Prostate gland (tissue), 2 donors: Measurements from ENCODE around the gene CHRM2. TPM values are rescaled to one million over a fixed set of nuclear protein-coding genes. Genes with fewer than 3 reads are reported as not detected.

ENCODE experiments used
- DNase-seq: peaks from one replicate; pipeline ENCODE4 v3.0.0-alpha.2; 2019; ENCODE audit warnings: low spot score
- H3K27ac ChIP-seq, 2 donors: fragments of 200-600 bp; sonication (generic); 2 replicates each; pipeline ENCODE4 v1.5.1; 2017 to 2019
- H3K27me3 ChIP-seq: fragments of 200-600 bp; sonication (generic); replicated peaks from 2 replicates; pipeline ENCODE4 v1.5.1; 2019; ENCODE audit not compliant: insufficient read depth
- H3K36me3 ChIP-seq, 2 donors: fragments of 200-600 bp; sonication (generic); 1 replicate in 1 of 2; 2 replicates in 1 of 2; pipeline versions ENCODE4 v1.5.1 to v1.8.1; 2017 to 2019
- H3K4me1 ChIP-seq: fragments of 200-600 bp; sonication (generic); replicated peaks from 2 replicates; pipeline ENCODE4 v1.5.1; 2019
- H3K4me3 ChIP-seq, 2 donors: fragments of 200-600 bp; sonication (generic); 2 replicates each; pipeline ENCODE4 v1.5.1; 2017 to 2019
- H3K9me3 ChIP-seq: fragments of 200-600 bp; sonication (generic); 2 replicates; pipeline ENCODE4 v1.5.1; 2017
- CTCF ChIP-seq, 4 experiments: fragments of 200-600 bp in 2 of 4; fragments of 450-650 bp in 2 of 4; sonication (generic) in 2 of 4; IDR thresholded peaks; 1 replicate in 3 of 4; 2 replicates in 1 of 4; pipeline ENCODE4 v1.5.1; 2016 to 2019; ENCODE audit warnings: antibody characterized with exemption in 4 of 4, mild to moderate bottlenecking in 2 of 4, moderate library complexity in 2 of 4
- POLR2A ChIP-seq: fragments of 450-650 bp; IDR thresholded peaks from one replicate; pipeline ENCODE4 v1.6.1; 2016; ENCODE audit warnings: antibody characterized with exemption, mild to moderate bottlenecking
- POLR2AphosphoS5 ChIP-seq: sonication (generic); formaldehyde crosslinking; IDR thresholded peaks from one replicate; pipeline ENCODE4 v1.6.1; 2017; ENCODE audit warnings: antibody characterized with exemption
- WGBS: methylation state at CpG from one replicate; pipeline ENCODE4 v1.1.5; 2018; 5-methylcytosine and 5-hydroxymethylcytosine counted together
- intact Hi-C: fragments of 100-400 bp; cut with DNase I; formaldehyde crosslinking; loops from one replicate; pipeline ENCODE4 v1.14.2; 2022
- total RNA-seq, 2 donors: library from RNA; depleted of rRNA; stranded (reverse); fragments of >200 nt; gene quantifications; one replicate each; pipeline ENCODE4 v1.1.0, GENCODE V29; 2016

The CHRM2 gene
- total RNA-seq, 2 donors from 2014 or later = 0.40 TPM; not detected in 1

- WGBS = 93% methylated on average over 1 of the region's 1 CpG
Observed at GRCh38 chr7:137026176-137026500, 157.7 kb downstream of the CHRM2 start.

DNA sequence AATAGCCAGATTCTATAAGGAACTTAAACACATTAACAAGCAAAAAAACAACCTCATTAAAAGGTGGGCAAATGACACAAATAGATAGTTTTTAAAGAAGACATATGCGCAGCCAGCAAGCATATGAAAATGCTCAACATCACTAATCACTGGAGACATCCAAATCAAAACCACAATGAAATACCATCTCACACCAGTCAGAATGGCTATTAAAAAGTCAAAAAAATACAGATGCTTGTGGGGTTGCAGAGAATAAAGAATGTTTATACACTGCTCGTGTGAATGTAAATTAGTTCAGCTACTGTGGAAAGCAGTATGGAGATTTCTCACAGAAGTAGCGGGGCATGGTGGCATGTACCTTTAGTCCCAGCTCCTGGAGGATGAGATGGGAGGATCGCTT lies 164.0 kb downstream of the CHRM2 start:
- intact Hi-C loops = no loop called here
- H3K27ac ChIP-seq = no peak overlapping the region
- no peak for TF ChIP-seq CTCF (IDR thresholded peaks at IDR 0.05)
- no peaks in the 10 kb centered on the region for H3K27me3 ChIP-seq
- no peaks in the 10 kb centered on the region for H3K9me3 ChIP-seq
- DNase-seq = no peak
- H3K4me3 ChIP-seq = no peak overlapping the region
- H3K4me1 ChIP-seq = no peaks in the 10 kb centered on the region
- 84% methylated on average over 4 of the region's 4 CpGs for WGBS
- H3K36me3 ChIP-seq = no peaks in the 10 kb centered on the region

More at GRCh38 chr7:137026176-137026500, 157.7 kb downstream of the CHRM2 start:
- H3K9me3 ChIP-seq = no peaks in the 10 kb centered on the region
- no peak for DNase-seq
- intact Hi-C loops = no loop called here
- H3K36me3 ChIP-seq = no peaks in the 10 kb centered on the region
- H3K4me1 ChIP-seq = no peaks in the 10 kb centered on the region
- H3K4me3 ChIP-seq = no peak overlapping the region
- TF ChIP-seq CTCF (IDR thresholded peaks at IDR 0.05) (no peak), POLR2A (no peak), POLR2AphosphoS5 (no peak)
- no peak overlapping the region for H3K27ac ChIP-seq
- H3K27me3 ChIP-seq = no peaks in the 10 kb centered on the region

DNA sequence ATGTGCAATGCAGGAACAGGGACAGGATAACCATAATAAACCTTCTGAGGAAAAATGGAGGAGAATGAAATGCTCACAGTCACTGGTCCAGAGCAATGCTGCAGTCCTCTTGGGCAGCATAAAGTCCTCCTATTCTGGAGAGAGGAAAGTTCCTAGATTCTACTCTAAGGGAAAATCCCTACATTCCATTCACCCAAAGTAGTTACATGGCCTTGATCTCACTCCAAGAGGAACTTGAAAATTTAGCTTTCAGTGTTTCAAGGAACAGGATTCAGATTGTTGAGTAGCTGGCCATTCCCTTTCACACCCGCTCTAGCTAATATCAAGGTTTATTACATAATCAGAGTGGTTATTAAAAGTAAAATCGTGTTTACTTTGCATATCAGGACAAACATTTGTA lies 168.3 kb downstream of the CHRM2 start:
- no peaks in the 10 kb centered on the region for H3K36me3 ChIP-seq
- WGBS = 69% methylated on average over 2 of the region's 2 CpGs
- no peak overlapping the region for H3K4me3 ChIP-seq
- DNase-seq = no peak
- no peaks in the 10 kb centered on the region for H3K27me3 ChIP-seq
- no peak for TF ChIP-seq POLR2A
- no peak for TF ChIP-seq POLR2AphosphoS5
- no peak for TF ChIP-seq CTCF (IDR thresholded peaks at IDR 0.05)
- H3K27ac ChIP-seq = no peak overlapping the region
- H3K9me3 ChIP-seq = no peaks in the 10 kb centered on the region
- H3K4me1 ChIP-seq = no peaks in the 10 kb centered on the region
- intact Hi-C loops = loop anchor here (5.0 kb wide), 1 partner anchor 366 kb away; no protein-coding TSS in a partner anchor

- no peak overlapping the region for H3K4me3 ChIP-seq
- H3K9me3 ChIP-seq = no peaks in the 10 kb centered on the region
- intact Hi-C loops = loop anchor here (5.0 kb wide), 1 partner anchor 364 kb away; no protein-coding TSS in a partner anchor
- TF ChIP-seq POLR2AphosphoS5 (no peak), POLR2A (no peak), CTCF (IDR thresholded peaks at IDR 0.05) (no peak)
- DNase-seq = no peak
- WGBS = 69% methylated on average over 2 of the region's 2 CpGs
- no peaks in the 10 kb centered on the region for H3K27me3 ChIP-seq
- H3K27ac ChIP-seq = no peak overlapping the region
- no peaks in the 10 kb centered on the region for H3K4me1 ChIP-seq
- no peaks in the 10 kb centered on the region for H3K36me3 ChIP-seq
Observed at GRCh38 chr7:137038706-137039105, 170.3 kb downstream of the CHRM2 start.

- no peak overlapping the region for H3K27ac ChIP-seq
- intact Hi-C loops = no loop called here
- 65% methylated on average over 7 of the region's 7 CpGs for WGBS
- TF ChIP-seq POLR2AphosphoS5 (no peak), CTCF (IDR thresholded peaks at IDR 0.05) (no peak), POLR2A (no peak)
- no peaks in the 10 kb centered on the region for H3K27me3 ChIP-seq
- H3K36me3 ChIP-seq = no peaks in the 10 kb centered on the region
- no peak for DNase-seq
- H3K4me1 ChIP-seq = no peaks in the 10 kb centered on the region
- H3K4me3 ChIP-seq = no peak overlapping the region
- H3K9me3 ChIP-seq = no peaks in the 10 kb centered on the region
Observed at GRCh38 chr7:137040745-137041144, 172.3 kb downstream of the CHRM2 start.
